HPDE6-E6E7 (cell line): ENCODE data around the gene ADARB1.

Source experiments
- DNase-seq: peaks from one replicate; pipeline ENCODE4 v3.0.0; 2011; ENCODE audit warnings: missing footprints; ENCODE audit errors: extremely low spot score

Gene ADARB1

GRCh38 chr21:45265721-45266517 lies 191.5 kb downstream of the ADARB1 start:
- DNase-seq, result no peak

- DNase-seq, result no peak
Measured at GRCh38 chr21:45266518-45267389, 192.4 kb downstream of the ADARB1 start.

DNA sequence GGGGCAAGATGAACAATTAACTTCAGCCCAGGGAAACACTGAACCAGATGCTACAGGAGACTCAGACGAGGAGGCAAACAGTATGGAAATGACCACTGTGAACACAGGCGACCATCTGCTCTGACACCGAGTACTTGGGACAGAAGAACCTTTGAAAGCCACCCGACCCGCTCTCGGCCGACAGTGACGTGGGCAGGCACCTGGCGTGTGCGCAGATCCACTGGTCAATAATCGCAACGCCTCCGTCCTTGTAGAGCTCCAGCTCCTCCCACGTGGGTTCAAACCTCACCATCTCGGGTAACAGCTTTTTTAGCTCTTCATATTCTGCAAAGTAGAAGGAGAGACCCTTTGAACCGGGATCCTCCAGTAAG lies 193.0 kb downstream of the ADARB1 start:
- DNase-seq, result no peak

DNA sequence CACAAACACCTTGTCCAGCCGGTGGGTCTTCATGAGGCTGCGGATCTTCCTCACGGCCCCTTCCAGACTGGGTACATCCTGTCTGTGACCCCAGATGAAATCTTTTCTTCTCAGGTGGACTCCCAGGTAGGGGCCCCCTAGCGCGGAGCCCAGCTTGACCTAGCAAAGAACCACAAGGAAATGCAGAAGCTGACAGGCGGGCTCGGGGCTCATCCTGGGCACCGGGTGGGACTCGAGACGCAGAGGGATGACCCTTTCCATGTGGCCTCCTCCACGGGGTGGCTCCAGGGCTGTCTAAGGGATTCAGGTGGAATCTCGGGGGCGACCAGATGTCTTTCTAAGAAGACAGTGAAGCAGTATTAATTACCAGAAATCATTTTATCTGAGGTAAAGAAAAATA lies 195.5 kb downstream of the ADARB1 start:
- DNase-seq, result no peak

GRCh38 chr21:45270306-45270821 lies 196.0 kb downstream of the ADARB1 start:
- DNase-seq, result no peak
